PFSK-1 (cell line): Measurements from ENCODE around the gene IL25.
A peak's percentile ranks its signal among the peaks of the same experiment; 100 is the strongest.

ENCODE experiments used
- FOXP2 ChIP-seq: optimal IDR thresholded peaks from 2 replicates; pipeline ENCODE3; 2011; ENCODE audit warnings: borderline replicate concordance, control low read depth, inconsistent platforms; ENCODE audit not compliant: insufficient read depth; ENCODE audit errors: extremely low read length, extremely low read depth
- POLR2AphosphoS5 ChIP-seq: IDR thresholded peaks from 2 replicates; pipeline ENCODE4 v1.6.1; 2012; ENCODE audit warnings: low read depth, mild to moderate bottlenecking, control low read depth, low read length, moderate library complexity
- REST ChIP-seq, 2 experiments: IDR thresholded peaks; 2 replicates each; pipeline versions ENCODE4 v1.6.1 to v1.8.0; 2011 to 2012; ENCODE audit warnings: low read depth in 2 of 2, low read length in 2 of 2, control low read depth in 1 of 2, inconsistent platforms in 1 of 2, mild to moderate bottlenecking in 1 of 2, moderate library complexity in 1 of 2; ENCODE audit not compliant: insufficient read depth in 1 of 2
- SIN3A ChIP-seq: IDR thresholded peaks from 2 replicates; pipeline ENCODE4 v1.6.1; 2012; ENCODE audit warnings: mild to moderate bottlenecking, low read length, moderate library complexity, borderline replicate concordance; ENCODE audit not compliant: insufficient read depth
- TAF1 ChIP-seq: IDR thresholded peaks from 2 replicates; pipeline ENCODE4 v1.6.1; 2012; ENCODE audit warnings: low read length, control low read depth, borderline replicate concordance; ENCODE audit not compliant: insufficient read depth

Gene IL25

GRCh38 chr14:23348297-23348655 is 24.3 kb upstream of the IL25 start:
- TF ChIP-seq TAF1 = no peak
- no peak for TF ChIP-seq FOXP2
- TF ChIP-seq REST (IDR thresholded peaks at IDR 0.05; ENCODE audit: insufficient read depth in 1 of 2, low read depth in 2 of 2, low read length in 2 of 2) = no peak
- no peak for TF ChIP-seq POLR2AphosphoS5
- TF ChIP-seq SIN3A = no peak

- TF ChIP-seq FOXP2 (no peak), SIN3A (no peak), TAF1 (no peak)
Measured at GRCh38 chr14:23349156-23349845, 23.3 kb upstream of the IL25 start.

- no peak for TF ChIP-seq SIN3A
Measured at GRCh38 chr14:23351681-23352505, 20.7 kb upstream of the IL25 start.

GRCh38 chr14:23352506-23353432 is 19.8 kb upstream of the IL25 start, which contains the start of gene SLC22A17:
Gene SLC22A17, minus strand, starts transcription at chr14:23352887.
- no peak for TF ChIP-seq FOXP2
- TF ChIP-seq REST (IDR thresholded peaks at IDR 0.05; ENCODE audit: insufficient read depth in 1 of 2, low read depth in 2 of 2, low read length in 2 of 2) = no peak
- peak; percentile 73 for TF ChIP-seq POLR2AphosphoS5
- TF ChIP-seq SIN3A = no peak
- TF ChIP-seq TAF1 = peak; percentile 49; the same call in 1 of the 2 replicates

- TF ChIP-seq FOXP2 (no peak), REST (IDR thresholded peaks at IDR 0.05; ENCODE audit: insufficient read depth in 1 of 2, low read depth in 2 of 2, low read length in 2 of 2) (no peak), POLR2AphosphoS5 (no peak), SIN3A (no peak), TAF1 (no peak)
Measured at GRCh38 chr14:23353433-23353780, 19.2 kb upstream of the IL25 start.

- TF ChIP-seq SIN3A (no peak), REST (IDR thresholded peaks at IDR 0.05; ENCODE audit: insufficient read depth in 1 of 2, low read depth in 2 of 2, low read length in 2 of 2) (no peak)
Measured at GRCh38 chr14:23354990-23355389, 17.6 kb upstream of the IL25 start.
